ENCODE data around the gene AHNAK.
A peak's percentile ranks its signal among the peaks of the same experiment; 100 is the strongest.

The AHNAK gene

DNA sequence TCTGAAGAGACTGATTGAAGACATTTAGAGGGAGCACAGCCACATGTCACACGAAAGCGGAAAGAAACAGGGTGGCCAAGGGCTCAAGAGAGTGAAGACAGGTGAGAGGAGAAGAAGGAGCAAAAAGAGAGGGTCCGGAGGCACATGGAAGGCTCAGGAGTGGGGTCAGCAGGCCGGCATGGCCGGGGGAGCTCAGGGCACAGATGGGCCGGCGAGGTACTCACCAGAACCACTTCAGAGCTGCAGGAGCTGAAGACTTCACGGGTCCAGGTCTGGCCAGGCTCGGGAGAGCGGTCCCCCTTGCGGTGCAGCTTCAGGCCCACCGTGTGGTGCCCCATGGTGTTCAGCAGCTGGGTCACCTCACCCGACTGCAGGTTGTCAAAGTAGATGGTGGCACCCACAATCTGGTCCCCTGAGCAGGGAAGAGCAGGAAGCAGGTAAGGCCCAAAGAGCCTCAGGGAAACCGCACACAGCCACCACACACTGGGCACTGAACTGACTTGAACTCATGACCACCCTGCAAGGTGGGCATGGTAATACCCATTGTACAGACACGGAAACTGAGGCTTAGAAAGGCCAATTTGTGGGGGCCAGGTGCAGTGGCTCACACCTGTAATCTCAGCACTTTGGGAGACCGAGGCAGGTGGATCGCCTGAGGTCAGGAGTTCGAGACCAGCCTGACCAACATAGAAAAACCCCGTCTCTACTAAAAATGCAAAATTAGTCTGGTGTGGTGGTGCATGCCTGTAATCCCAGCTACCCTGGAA lies 11.6 kb downstream of the AHNAK start:
- no peak for DNase-seq

DNA sequence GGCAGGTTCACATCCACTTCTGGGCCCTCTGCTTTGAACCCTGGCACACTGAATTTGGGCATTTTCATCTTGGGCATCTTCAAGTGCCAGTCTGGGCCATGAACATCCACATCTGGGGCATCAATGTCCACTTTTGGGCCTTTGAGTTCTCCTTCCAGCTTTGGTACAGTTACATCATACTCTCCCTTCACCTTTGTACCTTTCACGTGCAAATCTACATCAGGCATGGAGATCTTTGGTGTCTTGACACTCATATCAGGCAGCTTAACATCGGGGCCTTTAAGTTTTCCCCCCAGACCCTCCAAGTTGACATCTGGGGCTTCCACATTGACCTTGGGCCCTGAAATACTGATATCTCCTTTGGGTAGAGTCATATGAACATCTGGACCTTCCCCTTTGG lies 14.5 kb downstream of the AHNAK start:
- DNase-seq, result no peak

DNA sequence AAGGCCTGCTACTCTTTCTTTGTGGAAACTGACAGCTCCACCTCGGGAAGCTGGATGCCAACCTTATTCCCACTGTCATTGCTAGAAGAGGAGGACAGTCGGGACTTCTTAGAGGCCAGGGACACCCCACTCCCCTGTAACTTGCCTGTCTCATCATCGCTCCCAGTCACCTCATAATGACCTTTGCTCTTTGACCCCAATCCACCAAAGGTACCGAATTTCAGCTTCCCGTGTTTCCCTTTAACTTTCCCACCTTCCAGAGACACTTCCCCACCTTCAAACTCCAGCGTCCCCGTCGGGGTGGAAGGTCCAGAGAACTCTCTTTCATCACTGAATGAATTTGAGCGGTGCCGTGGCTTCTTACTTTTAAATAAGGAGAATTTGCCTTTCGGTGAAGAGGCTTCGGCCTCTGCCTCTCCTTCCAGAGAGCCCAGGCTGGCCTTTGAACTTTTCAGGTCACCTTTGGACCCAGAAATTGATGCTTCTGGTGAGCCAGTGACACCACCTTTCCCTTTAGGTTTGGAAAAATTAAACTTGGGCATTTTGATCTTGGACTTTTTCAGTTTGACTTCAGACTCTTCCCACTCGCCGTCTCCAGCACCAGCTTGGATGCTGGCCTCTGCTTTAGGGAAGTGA lies 29.8 kb downstream of the AHNAK start:
- DNase-seq, result no peak

DNA sequence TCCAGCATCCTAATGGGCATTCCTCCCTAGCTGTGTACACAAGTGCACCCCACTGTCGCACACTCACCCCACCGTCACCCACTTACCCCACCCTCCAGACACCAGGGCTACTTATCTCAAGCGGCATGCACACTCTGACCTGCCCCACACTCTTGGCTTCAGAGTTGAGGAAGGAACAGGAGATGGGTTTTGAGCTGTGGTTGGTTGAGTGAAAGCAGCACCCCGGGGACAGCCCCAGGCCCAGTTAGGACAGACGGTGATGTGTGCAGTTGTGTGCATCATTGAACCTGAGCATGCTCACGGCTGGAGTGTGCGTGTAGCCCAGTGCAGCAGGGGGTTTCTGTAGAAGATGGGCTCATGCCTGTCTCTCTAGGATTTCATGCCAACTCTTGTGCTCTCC lies 32.5 kb downstream of the AHNAK start:
- no peak for DNase-seq

DNA sequence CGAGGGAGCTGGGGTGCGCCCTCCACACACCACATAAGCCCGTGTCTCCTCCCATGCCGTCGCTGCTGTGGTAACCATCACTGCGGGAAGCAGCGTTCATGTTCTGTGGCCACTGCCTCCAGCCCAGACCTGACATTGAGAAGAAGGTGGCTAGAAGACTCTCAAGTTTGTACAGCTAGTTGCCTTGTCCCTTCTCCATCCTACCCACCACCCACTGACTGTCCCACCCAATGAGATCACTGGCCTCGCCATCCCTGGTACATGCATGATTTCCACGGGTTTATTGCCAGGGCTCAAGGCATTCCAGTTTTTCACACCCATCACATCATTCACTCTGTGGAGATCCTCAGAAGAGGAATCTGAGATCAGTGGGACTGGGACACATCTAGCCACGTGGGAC lies 33.0 kb downstream of the AHNAK start:
- no peak for DNase-seq

DNA sequence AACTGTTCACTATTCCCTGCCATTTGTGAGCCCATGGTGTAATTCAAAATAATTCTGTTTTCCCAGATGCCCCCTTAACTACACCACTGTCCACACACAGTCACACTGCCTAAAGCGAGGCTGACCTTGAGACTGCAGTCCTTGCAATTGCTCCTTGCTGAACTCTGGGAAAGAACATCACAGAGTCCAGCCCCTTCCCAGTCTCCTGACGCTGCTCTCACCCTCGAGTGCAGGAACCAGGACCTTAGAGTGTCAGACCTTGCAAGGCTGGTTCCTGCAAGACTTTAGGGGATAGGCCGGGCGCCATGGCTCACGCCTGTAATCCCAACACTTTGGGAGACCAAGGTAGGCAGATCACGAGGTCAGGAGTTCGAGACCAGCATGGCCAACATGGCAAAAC lies 33.6 kb downstream of the AHNAK start:
- DNase-seq, result no peak

DNA sequence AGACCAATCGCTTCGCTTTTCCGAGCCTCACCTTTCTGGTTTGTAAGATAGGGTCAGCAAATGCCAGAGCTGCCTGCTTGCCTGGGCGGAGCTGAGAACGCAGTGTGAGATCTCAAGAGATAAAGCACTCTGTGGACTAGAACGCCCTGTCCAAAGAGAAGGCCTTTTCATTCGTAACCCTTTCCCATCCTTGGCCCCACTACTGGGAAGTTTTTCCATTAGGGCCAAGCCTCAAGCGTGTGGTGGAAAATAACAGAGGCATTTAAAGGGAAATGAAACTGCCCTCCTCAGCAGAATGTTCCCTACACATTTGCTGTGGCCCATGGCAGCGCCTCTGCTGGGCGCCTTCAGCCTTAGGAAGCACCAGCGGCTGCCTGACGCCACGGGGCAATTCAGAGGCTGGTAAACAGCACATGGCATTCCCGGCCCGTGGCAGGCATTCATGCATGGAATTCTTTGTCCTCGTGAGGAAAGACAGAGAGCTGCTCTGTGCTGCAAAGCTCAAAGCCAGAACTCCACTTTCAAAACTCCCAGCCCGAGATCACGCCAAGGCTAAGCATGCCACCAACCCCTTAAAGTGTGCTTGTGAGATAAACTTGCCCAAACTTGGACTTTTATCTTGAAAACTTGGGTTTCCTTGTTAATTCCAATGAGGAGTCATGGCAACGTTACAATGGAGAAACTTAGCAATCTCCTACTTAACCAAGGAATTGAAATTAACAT lies 38.1 kb downstream of the AHNAK start:
- DNase-seq, result peak; percentile 77 to 85

DNA sequence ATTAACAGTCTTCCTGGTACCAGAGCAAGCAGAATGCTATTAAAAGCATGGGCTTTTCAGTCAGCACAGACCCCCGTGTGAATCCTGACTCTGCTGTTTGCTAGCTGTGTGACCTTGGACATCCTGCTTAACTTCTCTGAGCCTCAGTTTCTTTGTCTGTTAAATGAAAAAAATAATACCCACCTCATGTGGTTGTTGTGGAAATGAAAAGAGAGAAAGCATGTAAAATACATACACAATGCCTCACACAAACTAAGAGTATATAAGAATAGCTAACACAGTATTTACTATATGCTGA lies 39.5 kb downstream of the AHNAK start:
- DNase-seq, result no peak

DNA sequence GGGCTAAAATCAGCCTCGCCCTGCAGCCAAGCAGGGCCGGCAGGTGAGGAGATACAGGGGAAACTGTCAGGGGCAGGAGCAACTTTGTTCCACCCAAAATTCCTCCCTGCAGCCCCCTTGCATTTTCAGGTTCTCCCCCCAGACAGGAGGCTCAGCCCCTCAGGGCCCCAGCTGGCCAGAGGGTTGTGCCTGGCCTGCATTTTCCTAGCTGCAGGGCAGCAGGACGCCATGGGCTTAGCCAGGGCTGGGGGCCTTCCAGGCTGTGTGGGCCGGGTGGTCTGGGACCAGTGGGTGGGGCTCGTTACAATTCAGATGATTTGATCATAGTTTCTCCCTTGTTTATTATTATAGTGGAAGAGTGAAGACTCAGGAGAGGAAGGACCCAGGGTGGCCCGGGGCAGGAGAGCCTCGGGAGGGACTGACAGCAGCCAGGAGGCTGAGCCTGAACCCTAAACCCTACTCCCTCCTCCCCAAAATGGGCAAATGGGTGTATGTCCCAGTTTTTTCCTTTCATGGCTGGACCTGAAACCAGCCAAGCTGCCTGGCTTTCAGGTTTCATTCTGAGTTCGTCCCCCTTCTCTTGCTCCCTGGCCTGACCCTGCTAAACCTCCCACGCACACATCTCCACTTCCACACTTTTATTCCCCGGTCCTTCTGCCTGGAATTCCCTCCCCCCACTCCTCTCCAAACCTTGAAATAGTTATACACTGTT lies 40.0 kb downstream of the AHNAK start:
- DNase-seq, result no peak

DNA sequence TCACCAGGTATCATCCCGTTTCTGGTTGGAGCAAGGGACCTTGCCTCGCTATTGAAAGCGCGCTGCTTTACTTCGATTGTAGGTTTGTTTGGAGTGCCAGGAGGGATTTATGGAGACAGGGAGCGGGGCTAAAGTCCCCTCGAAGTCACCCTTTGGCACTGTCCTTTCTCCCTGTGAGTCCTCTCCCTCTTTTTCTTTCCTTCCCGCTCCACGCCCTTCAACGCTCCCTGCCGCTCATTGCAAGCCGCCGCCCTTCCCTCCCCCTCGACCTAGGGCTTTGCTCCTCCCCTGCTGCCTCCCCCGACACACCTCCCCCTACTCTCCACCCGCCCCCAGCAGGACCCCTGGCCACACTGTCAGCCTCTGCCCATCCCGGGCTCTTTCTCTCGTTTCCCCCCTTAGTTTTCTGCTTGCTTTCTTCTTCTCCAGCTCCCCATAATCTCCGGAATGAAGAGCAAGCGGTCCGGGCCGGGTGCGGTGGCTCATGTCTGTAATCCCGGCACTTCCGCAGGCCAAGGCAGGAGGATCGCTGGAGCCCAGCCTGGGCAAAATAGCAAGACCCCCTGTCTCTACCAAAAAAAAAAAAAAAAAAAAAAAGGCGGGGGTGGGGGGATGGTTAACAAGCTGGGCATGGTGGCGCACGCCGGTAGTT lies 41.0 kb downstream of the AHNAK start:
- no peak for DNase-seq

DNA sequence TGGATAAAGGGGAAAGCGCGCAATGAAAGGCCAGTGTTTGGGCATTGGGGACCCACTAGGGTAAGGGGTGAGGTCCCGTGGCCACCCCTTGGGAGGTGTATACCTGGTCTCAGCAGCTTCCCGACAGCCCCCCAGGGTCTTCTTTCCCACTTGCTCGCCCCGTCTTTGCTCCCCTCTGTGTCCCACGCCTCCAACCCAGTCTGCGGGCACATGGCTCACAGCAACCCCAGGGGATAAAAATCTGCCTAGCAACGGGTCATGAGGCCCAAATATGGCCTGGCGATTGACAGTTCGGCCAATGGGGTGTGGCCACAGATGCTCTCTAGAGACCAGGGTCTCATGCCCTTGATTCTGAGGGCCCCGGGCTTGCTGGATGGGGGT lies 41.6 kb downstream of the AHNAK start:
- DNase-seq, result no peak

DNA sequence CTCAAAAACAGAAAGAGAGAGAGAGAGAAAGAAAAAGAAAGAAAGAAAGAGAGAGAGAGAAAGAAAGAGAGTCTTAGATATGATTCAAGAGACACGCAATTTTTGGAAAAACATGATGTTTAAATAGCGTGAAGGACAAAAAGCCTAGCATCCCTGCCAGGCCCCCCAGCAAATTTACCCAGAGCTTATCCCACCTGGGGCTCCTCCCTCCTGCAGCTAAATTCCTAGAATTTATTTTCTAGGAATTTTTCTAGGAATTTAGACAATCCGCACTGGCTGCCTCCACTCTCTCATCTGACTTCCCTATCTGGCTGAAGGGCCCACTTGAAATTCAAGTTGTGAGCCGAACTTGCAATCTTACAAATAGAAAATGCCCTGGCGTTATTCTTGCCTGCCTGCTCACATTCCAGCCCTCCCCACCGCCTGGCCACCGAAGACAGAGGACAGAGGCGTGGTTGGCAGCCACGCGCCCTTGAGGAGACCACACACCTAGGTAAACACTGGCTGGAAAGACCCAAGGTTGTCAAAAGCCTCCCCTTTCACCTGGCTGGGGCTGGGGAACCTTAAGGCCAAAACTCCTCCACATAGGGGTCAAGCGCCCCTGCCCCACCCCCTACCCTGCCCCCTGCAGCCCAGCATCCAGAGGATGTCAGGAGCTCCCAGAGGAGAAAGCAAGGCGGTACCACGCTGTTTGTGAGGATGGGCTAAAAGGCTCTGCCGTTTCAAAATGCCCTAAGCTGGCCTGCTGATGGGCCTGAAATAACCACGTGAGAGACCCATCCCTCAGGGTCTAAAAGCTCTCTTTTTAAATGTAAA lies 42.2 kb downstream of the AHNAK start:
- DNase-seq, result no peak

DNA sequence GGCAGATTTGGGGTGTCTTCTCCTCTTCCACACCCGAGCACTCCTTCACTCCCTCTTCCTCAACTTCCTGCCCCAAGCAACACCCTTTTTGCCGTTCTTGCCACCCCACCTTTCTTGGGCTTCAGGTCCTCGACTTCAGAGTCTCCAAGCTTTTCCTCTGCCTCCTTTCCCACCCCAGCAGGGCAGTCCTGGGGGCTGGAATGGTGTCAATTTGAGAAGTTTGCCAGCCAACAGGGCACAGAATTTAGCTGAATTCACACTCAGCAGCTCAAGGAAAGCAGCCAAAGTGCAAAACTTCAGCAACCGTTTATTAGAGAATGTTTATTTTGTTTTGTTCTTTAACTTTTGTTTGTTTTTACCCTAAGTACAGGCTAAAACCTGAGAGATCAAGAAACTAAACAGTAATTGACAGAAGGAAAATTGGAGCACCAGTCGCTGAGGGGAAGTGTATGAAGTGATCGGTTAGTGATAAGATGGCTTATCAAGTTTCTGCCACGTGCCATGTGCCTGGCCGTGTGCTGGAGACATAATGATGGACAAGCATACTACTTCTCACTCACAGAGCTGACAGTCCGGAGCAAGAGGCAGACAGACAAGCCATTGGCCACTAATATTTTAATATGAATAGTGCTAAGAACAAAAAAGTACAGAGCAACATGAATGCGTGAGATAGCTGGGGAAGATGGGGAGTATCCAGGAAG lies 44.4 kb downstream of the AHNAK start:
- DNase-seq, result no peak

DNA sequence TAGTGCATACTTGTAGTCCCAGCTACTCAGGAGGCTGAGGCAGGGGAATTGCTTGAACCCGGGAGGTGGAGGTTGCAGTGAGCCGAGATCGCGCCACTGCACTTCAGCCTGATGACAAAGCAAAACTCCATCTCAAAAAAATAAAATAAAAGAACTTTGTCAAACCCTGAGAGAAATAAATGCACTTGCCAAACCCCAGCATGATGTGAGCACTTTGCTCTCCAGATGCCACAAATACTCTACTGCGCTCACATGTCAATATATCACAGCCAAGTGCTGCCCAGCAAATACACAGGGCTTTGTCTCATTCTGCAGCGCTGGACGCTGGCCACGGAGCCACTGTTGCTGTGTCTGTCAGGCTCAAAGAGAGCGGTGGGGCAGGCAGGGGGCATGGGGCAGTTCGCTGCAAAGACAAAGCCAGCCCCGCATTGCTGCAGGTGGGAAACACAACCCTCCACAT lies 45.1 kb downstream of the AHNAK start:
- DNase-seq, result no peak

DNA sequence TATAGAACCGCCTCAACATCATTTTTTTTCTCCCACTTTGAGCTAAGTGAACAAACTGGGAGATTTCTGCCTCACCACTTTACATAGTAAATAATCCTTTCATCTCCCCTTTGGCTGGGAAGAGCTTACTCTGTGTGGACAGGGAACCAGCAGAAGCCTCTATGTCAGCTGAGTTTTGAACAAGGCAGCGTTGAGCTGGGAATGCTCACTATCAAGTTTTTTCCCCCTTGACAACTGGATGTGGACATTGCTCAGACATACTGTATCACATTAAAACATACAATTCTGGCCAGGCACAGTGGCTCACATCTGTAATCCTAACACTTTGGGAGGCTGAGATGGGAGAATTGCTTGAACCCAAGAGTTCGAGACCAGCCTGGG lies 46.0 kb downstream of the AHNAK start:
- DNase-seq, result no peak

DNA sequence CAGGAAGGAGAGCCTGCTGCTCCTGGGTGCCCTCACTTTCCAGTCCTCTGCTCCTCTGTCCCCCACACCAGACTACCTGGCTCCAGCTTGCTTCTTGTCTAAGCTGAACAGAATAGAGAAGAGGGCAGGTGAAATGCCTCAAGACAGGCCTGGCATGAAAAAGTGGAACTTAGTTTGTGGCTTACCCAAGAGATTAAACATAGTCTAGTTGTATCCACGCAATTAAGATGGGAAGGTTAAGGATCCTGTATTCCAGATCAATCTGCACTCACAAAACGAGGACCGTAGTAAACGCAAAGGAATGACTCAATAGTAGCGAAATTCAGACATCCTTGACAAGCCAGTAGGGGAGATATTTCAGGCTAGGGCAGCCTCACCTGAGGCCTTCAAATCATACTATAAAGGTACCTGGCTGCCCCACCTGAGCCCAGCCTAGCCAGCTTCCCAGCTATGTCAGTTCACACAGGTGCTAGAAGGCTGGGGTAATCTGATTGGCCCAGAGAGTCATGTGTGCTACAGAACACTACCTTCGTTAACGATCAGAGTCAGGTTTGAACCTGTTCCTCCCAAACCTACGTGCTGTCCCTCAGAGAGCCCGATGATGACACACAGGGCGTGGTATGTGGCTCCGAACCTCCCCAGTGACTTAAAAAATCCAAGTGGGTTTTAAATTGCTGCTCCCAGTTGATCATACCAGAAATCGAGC lies 46.5 kb downstream of the AHNAK start:
- no peak for DNase-seq

DNA sequence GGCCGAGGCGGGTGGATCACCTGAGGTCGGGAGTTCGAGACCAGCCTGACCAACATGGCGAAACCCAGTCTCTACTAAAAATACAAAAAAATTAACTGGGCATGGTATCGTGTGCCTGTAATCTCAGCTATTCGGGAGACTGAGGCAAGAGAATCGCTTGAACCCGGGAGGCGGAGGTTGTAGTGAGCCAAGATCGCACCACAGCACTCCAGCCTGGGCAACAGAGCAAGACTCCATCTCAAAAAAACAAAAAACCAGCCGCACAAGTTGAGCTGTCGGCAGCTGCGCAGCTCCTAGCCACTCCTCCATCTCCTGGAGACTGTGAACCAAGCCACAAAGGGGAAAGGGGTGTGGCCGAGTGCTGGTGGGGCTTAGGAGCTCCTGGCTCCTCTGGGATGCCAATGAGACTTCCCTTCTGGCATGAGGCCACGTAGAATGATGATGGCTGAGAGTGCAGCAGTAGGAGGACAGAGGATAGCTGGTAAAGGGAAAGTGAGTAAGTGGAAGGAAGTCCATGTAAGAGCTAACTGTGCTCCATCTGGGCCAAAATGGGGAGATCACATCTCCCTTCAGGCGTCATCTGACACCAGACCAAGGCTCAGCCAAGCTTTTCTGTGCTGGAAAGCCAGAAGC lies 47.2 kb downstream of the AHNAK start:
- DNase-seq, result peak; percentile 23 to 36

DNA sequence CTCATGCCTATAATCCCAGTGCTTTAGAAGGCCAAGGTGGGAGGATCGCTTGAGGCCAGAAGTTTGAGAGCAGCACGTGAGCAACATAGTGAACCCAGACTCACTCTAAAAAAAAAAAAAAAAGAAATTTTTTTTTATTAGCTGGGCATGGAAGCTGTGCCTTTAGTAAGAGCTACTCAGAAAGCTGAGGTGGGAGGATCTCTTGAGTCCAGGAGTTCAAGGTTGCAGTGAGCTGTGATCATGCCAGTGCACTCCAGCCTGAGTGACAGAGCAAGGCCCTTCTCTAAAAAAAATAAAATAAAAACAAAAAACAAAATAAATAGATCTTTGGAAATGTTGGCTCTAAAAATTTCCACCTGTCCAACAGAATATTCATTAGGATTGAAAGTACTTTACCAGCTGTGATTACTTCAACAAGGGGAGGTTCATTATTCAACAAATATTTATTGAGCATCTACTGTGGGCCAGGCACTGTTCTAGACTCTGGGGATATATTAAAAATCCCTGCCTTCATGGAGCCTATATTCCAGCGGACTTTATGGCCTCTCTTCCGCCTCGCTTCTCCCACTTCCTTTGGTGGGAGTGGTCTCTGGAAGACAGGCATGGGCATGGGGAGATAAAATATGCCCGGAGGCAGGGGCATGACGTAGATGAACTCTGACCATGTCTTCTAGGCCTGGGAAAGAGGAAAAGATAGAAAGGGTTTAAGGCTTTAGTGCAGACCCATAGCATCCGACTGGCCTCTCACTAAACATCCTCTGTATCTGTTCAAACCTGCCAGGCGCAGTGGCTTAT lies 47.9 kb downstream of the AHNAK start:
- DNase-seq, result no peak

DNA sequence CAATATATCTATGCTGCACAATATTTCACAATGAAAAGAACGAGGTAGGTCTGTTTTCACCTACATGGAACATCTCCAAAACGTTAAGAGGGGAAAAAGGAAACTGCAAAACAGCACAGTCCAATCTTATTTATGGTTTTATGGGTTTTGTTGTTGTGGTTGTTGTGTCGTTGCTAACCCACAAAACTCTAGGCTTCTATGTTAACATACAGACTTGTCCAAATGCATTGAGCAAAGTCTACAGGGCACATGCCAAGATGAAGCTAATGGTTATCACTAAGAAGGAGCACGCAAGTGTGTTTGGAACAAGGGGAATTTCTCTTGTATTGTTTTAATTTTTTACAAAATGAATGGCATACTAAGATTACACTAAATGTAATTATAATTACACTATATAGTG lies 48.6 kb downstream of the AHNAK start:
- DNase-seq, result no peak
